Stimulated activated memory B cell treated with anti-CD40 and anti-IgM and Interleukin-4, amounts not matched to agents 10 μg/mL and 1 μg/mL and 100 μg/mL, for 72 hours (primary cell): Measurements from ENCODE around the gene ABCC12.

Source experiments
- ATAC-seq: fragments of 150-1000 bp; cut with Tn5 transposase; 2 replicates; pipeline ENCODE4 v1.10.0; 2021
- H3K27ac Mint-ChIP-seq: one replicate; pipeline ENCODE4 v1.8.0; 2022; ENCODE audit warnings: mild to moderate bottlenecking, mixed read lengths
- H3K27me3 Mint-ChIP-seq: one replicate; pipeline ENCODE4 v1.8.0; 2022; ENCODE audit warnings: mixed read lengths
- H3K36me3 Mint-ChIP-seq: one replicate; pipeline ENCODE4 v1.8.0; 2022; ENCODE audit warnings: mixed read lengths
- H3K4me1 Mint-ChIP-seq: one replicate; pipeline ENCODE4 v1.8.0; 2022; ENCODE audit warnings: mixed read lengths
- H3K4me3 Mint-ChIP-seq: one replicate; pipeline ENCODE4 v1.8.0; 2022; ENCODE audit warnings: mild to moderate bottlenecking, moderate library complexity, mixed read lengths
- H3K9me3 Mint-ChIP-seq: one replicate; pipeline ENCODE4 v1.8.0; 2022; ENCODE audit warnings: mixed read lengths

ABCC12 gene

DNA sequence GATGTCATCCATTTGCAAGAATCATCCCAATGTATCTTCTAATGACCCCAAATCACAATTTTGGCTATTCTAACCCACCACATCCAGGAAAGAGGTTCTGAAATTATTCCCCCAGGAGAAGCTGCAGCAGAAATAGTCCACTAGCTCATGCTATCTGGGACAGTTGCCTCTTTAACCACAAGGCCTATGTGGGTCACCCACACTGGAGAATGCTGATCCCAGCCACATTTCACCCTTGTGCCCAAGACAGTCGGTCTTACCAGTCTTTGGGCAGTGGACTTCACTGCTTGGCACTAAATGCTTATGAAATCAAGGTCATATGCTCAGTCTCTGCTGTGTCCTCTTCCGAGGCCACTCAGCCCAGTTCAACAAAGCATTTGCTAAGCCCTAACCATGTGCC lies 27.0 kb downstream of the ABCC12 start:
- ATAC-seq = no peak
- Mint-ChIP-seq H3K9me3 (no peaks in the 10 kb centered on the region), H3K27ac (no peak overlapping the region), H3K27me3 (no peaks in the 10 kb centered on the region), H3K4me3 (no peak overlapping the region), H3K4me1 (no peaks in the 10 kb centered on the region), H3K36me3 (no peaks in the 10 kb centered on the region)

DNA sequence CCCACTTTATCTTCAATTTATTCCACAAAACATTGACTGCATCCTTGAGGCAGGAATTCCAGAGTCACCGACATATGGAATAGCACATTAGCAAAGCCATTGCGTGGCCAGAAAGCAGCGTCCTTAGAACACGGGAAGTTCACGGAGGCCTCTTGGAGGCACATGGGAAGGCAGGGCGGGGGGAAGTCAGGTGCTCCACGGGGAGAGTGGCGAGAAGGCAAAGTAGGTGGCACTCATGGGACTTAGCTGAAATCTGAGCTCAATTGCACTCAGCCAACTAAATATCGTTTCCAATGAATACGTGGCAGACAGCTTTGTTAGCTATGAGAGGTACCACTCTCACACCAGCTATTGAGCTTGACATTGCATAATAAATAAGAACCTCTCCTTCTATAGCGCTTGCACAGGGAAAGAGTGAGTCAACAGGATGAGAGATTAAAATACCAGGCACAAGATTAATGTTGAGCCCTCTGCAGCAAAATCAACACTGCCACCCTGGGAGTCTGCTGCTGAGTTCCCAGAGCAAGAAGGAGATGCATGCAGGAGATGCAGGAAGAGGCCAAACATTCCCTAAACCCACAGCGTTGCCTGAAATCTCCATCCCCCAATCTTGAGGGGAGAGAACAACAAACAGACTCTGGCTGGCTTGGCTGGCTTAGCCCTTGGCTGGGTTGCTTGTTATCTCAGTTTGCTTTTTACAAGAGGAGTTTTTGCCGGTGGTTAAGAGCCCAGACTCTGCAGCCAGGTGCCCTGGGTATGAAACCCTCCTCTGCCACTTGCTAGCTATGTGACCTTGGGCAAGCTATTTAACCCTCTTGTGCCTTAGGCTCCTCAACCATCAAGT lies 28.8 kb downstream of the ABCC12 start:
- Mint-ChIP-seq H3K9me3 (no peaks in the 10 kb centered on the region), H3K4me3 (no peak overlapping the region), H3K27ac (no peak overlapping the region), H3K36me3 (no peaks in the 10 kb centered on the region), H3K27me3 (no peaks in the 10 kb centered on the region), H3K4me1 (no peaks in the 10 kb centered on the region)
- no peak for ATAC-seq

DNA sequence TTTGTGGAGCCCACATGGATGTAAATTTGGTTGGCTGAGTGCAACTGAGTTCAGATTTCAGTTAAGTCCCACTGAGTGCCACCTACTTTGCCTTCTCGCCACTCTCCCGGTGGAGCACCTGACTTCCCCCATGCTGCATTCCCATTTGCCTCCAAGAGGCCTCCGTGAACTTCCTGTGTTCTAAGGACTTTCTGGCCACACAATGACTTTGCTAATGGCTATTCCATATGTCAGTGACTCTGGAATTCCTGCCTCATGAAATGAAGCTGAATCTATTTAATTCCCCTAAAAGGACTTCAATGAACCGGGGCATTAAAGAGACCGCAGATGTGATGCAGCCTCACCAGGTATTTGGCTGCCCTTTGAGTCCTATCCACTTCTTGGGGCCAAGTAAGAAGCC lies 29.9 kb downstream of the ABCC12 start:
- Mint-ChIP-seq H3K9me3 (no peaks in the 10 kb centered on the region), H3K4me1 (no peaks in the 10 kb centered on the region), H3K4me3 (no peak overlapping the region), H3K27me3 (no peaks in the 10 kb centered on the region), H3K27ac (no peak overlapping the region), H3K36me3 (no peaks in the 10 kb centered on the region)
- ATAC-seq = no peak

DNA sequence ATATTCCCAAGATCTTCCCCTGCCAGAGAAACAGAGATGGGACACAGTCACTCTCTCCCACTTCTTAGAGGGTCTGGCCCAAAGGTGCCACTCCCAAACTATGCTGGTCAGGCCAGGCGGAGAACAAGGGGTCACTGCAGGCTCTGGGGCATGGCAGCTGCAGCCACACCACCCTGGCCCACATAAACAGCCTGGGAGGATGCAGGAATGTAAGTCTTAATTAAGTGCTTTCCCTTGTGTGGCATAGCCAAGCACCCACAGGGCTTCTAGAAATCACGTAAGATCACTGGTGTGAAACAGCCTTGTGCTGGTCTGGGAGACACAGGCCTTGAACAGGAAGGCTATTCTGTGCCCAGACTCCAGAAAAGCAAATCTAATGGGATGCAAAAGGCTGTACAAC lies 31.5 kb downstream of the ABCC12 start:
- Mint-ChIP-seq H3K36me3 (no peaks in the 10 kb centered on the region), H3K27ac (no peak overlapping the region), H3K4me1 (no peaks in the 10 kb centered on the region), H3K9me3 (no peaks in the 10 kb centered on the region), H3K27me3 (no peaks in the 10 kb centered on the region), H3K4me3 (no peak overlapping the region)
- no peak for ATAC-seq

DNA sequence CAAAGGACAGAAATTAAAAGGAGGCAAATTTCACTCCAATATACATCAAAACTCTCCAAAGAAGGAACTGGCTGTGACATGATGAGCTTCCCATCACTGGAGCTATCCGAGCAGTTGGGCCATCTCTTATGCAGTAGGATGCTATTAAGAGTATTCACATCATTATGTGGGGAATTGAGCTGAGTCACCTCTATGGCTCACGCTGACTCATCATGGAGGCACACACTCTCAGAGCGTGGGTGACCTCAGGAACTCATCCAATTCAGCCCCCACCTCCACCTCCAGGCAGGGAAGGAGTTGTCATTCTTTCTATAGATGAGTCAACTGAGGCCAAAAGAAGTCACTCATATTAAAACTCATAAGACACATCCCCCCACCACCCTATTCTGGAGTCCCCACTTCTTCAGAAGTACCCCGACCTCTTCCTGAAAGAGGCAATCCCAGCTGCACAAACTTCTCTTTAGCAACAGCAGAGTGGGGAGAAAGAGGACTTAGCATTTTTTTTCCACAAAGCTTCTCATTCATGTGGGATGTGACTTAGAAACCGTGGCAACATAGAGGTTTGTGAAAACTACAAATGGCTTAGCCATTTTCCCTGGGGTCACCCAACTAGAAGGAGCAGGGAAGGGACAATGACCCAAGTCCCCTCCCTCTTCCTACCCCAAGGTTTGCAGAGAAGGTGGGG lies 32.5 kb downstream of the ABCC12 start:
- Mint-ChIP-seq H3K36me3 (no peaks in the 10 kb centered on the region), H3K4me1 (no peaks in the 10 kb centered on the region), H3K4me3 (no peak overlapping the region), H3K9me3 (no peaks in the 10 kb centered on the region), H3K27ac (no peak overlapping the region), H3K27me3 (no peaks in the 10 kb centered on the region)
- ATAC-seq = no peak

DNA sequence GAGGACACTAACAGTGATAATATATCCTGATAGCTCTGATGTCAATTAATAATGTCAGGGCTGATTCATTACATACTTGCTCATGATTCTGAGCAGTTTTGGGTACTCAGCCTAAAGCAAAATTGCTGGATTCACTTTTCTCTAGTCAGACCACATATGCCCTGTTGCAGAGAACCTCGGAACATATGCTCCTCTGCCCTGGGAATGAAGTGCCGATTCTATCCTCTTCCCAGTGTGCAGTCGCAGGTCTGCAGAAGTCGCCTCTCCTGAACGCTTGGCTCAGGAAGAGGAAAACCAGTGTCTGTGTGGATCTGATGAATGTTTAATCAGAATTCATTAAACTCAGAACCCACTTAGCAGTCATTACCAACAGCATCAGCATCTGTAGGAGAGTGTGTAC lies 34.5 kb downstream of the ABCC12 start:
- Mint-ChIP-seq H3K27me3 (peaks cover 5% of the 10 kb centered on the region), H3K4me1 (no peaks in the 10 kb centered on the region), H3K36me3 (no peaks in the 10 kb centered on the region)

DNA sequence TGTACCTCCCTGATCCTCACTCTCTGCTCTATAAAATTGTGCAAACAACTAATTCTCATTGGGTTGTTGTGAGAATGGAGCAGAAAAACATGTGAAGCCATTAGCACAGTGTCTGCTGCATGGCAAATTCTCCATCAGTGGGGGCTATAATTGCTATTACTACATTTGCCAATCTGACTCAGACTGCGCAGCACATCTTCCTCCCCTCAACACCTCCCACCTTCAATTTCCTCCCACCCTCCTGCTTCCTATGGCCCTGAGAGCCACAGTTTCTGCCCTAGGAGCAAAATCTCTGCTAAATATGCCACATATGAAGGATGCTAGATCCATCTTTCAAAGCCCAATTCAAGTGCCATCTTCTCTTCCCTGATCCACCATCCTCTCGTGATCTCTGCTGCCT lies 37.0 kb downstream of the ABCC12 start:
- H3K27me3 Mint-ChIP-seq = peaks cover 15% of the 10 kb centered on the region
- H3K4me1 Mint-ChIP-seq = no peaks in the 10 kb centered on the region
- H3K36me3 Mint-ChIP-seq = no peaks in the 10 kb centered on the region
- no peak for ATAC-seq
- no peaks in the 10 kb centered on the region for H3K9me3 Mint-ChIP-seq
- no peak overlapping the region for H3K4me3 Mint-ChIP-seq
- no peak overlapping the region for H3K27ac Mint-ChIP-seq

More for the DNA sequence above, 34.5 kb downstream of the ABCC12 start:
- Mint-ChIP-seq H3K4me3 (no peak overlapping the region), H3K27ac (no peak overlapping the region), H3K9me3 (no peaks in the 10 kb centered on the region)
- no peak for ATAC-seq

DNA sequence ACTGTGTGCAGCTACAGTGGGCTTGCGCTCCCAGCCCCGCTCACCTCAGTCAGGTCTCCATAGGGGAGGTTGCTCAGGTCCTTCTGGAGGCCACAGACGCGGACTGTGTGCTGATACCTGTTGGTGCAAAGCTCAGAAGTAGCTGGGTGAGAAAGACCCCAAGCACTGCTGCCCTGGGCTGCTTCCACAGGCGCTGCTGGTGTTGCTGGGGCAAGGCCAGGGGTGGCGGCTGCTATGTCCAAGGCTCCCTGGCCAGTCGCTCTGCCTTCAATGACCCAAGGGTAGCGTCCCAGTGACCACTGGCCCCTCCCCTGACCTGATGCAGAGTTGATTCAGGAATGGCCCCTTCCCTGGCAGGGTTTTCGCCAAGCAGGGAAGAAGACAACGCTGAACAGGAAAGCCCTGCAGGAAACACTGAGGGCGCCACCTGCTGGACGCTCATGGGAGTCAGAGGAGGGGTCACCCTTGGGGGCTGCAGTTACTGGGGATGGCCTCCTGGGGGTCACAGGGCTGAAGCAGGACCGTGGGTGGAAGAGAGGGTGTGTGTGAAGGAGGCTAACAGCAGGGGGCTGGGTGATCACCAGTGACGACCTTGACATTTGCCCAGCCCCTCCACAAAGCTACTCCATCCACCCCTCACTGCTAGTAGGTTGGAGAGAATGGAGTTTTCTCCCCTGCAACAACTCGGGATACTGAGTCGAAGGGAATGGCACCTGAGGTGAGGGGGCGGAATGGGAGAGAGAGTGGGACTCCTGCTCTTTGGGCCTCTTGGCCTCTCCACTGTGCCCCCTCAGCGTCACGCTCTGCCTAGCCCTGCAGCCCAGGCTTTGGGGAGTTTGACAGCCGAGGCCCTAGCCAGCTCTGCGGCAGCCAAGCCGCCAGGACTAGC lies 38.3 kb downstream of the ABCC12 start:
- peak; percentile 72 for ATAC-seq
- H3K27ac Mint-ChIP-seq = no peak overlapping the region
- no peaks in the 10 kb centered on the region for H3K36me3 Mint-ChIP-seq
- no peaks in the 10 kb centered on the region for H3K4me1 Mint-ChIP-seq
- H3K4me3 Mint-ChIP-seq = no peak overlapping the region
- peaks cover 15% of the 10 kb centered on the region for H3K27me3 Mint-ChIP-seq
- no peaks in the 10 kb centered on the region for H3K9me3 Mint-ChIP-seq

DNA sequence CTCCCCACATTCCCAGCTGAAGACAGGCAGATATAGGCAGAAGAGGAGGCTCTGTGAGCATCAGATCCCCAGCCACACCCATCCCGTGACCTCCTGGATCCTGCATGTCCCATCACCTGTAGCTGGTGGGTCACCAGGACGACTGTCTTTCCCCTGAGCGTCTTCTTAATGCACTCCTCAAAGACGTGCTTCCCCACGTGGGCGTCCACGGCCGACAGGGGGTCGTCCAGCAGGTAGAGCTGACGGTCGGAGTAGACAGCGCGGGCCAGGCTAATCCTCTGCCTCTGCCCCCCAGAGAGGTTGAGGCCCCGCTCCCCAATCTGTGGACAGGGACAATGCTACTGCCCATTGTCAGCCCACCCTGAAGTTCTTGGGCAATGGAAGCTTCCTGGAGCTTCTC lies 40.5 kb downstream of the ABCC12 start:
- Mint-ChIP-seq H3K4me1 (no peaks in the 10 kb centered on the region), H3K4me3 (no peak overlapping the region), H3K27me3 (peaks cover 15% of the 10 kb centered on the region), H3K36me3 (no peaks in the 10 kb centered on the region), H3K9me3 (no peaks in the 10 kb centered on the region), H3K27ac (no peak overlapping the region)
- ATAC-seq = no peak

DNA sequence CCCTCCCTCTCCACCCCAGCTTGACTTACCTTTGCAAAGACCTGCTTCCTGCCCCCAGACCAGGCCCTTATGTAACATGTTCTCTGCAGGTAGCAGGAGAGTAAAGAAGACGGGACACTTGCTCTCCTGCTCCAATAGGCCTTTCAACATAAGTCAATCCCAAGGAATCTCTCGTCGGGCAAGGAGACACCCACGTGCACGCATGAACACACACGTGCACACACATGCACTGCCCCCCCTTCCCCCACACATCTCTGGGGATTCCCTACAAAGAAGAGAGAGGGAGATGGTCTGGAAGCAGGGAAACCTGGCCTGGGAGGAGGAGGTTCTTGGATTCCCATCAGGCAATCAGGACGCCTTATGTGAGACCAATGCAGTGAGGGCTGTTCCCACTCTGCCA lies 41.4 kb downstream of the ABCC12 start:
- no peak overlapping the region for H3K4me3 Mint-ChIP-seq
- no peaks in the 10 kb centered on the region for H3K36me3 Mint-ChIP-seq
- no peak overlapping the region for H3K27ac Mint-ChIP-seq
- H3K27me3 Mint-ChIP-seq = peaks cover 21% of the 10 kb centered on the region
- no peaks in the 10 kb centered on the region for H3K9me3 Mint-ChIP-seq
- ATAC-seq = no peak
- no peaks in the 10 kb centered on the region for H3K4me1 Mint-ChIP-seq

DNA sequence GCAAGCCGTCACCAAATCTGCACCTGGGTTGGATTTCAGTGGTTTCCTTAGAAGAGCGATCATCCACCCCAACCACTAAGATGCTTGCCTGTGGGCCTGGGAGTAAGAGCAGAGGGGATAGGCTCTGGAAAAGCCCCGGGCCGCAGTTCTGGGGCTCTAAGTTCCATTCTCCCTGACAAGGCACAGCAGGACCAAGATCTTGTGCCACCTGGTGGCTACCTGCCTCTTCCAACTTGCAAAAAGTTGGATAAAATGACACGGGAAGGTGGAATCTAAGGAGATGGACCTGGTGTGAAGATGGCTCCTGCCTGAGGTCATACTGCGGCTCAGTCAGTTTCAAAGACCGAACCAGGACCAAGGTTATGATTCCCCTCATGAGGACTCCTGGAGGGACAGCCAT lies 42.3 kb downstream of the ABCC12 start:
- H3K9me3 Mint-ChIP-seq = no peaks in the 10 kb centered on the region
- H3K4me3 Mint-ChIP-seq = no peak overlapping the region
- peaks cover 21% of the 10 kb centered on the region for H3K27me3 Mint-ChIP-seq
- no peaks in the 10 kb centered on the region for H3K36me3 Mint-ChIP-seq
- no peak overlapping the region for H3K27ac Mint-ChIP-seq
- H3K4me1 Mint-ChIP-seq = no peaks in the 10 kb centered on the region
- no peak for ATAC-seq

DNA sequence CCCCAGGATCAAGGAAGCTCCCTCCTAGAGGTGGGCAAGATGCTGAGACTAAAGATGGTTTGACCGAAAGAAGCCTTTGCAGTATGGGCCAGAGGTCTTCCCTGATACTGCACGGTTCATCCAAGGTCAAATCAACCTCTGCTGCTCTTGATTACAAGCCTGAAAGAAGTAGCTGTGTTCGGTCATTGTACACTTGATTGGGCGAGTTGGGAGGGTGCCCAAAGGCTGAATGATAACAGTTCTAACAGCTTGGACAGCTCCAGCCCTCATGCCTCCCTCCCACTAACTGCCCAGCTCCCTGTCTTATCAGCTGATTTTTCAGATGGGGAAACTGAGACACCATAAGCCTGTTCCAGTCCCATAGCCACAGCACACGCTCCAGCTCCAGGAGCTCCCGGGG lies 42.8 kb downstream of the ABCC12 start:
- ATAC-seq = no peak
- H3K36me3 Mint-ChIP-seq = no peaks in the 10 kb centered on the region
- no peaks in the 10 kb centered on the region for H3K9me3 Mint-ChIP-seq
- H3K27me3 Mint-ChIP-seq = peaks cover 21% of the 10 kb centered on the region
- H3K4me1 Mint-ChIP-seq = no peaks in the 10 kb centered on the region
- H3K27ac Mint-ChIP-seq = no peak overlapping the region
- H3K4me3 Mint-ChIP-seq = no peak overlapping the region

DNA sequence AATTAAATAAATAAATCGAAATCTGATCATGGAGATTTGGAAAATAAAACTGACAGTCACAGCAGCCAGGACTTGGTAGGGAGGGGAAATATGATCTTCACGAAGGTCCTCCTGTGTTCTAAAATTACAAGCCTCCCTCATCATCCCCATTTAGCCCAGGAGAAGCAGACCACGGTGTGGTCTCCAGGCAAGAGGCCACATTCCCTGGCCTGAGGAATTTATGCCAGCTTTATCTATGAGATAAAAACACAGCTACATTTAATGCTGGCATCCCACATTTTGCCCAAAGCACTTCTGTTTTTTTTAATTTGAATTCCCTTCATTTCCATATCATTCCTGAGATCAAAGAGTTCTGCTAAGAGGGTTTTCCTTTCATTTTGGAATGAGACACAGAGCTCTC lies 43.2 kb downstream of the ABCC12 start:
- ATAC-seq = no peak
- Mint-ChIP-seq H3K27ac (no peak overlapping the region), H3K4me1 (no peaks in the 10 kb centered on the region), H3K9me3 (no peaks in the 10 kb centered on the region), H3K4me3 (no peak overlapping the region), H3K36me3 (no peaks in the 10 kb centered on the region), H3K27me3 (peaks cover 24% of the 10 kb centered on the region)

DNA sequence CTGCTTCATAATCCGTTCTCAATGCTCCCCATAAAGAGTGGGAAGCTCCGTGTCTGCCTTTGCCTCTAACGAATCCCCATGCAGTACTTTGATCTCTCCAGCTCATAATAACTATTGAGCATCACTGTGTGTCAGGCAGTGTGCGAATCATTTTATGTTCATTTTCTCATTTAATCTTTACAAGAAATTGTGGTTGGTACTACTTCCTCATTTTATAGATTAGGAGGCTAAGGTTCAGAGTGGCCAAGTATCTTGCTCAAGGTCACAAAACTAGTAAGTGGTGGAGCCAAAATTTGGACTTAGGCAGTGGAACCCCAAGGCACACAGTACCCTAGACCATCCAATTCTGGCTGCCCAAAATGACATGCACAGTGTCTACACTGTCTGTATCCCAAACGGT lies 44.8 kb downstream of the ABCC12 start:
- Mint-ChIP-seq H3K36me3 (no peaks in the 10 kb centered on the region), H3K4me3 (no peak overlapping the region), H3K4me1 (no peaks in the 10 kb centered on the region), H3K27me3 (peaks cover 26% of the 10 kb centered on the region), H3K27ac (no peak overlapping the region), H3K9me3 (no peaks in the 10 kb centered on the region)
- no peak for ATAC-seq

DNA sequence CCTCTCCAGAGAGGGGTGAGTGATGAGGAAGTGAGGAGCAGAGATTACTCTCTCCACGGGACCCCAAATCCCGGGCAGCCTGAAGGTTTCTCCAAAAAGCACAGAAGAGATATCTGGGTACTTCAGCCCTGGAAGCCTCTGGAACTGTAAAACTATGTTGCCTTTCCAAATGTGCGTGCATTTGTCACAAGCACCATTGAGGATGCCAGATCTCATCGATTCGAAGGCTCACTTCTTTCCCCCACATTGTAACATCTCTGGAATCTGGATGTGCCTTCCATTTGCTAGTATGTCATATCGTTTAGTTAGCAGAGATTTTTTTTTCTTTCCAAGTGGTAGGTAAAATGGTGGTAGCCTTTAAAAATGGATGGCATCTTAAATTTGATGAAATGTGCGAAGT lies 45.8 kb downstream of the ABCC12 start:
- ATAC-seq = no peak
- H3K4me3 Mint-ChIP-seq = no peak overlapping the region
- H3K9me3 Mint-ChIP-seq = no peaks in the 10 kb centered on the region
- H3K36me3 Mint-ChIP-seq = no peaks in the 10 kb centered on the region
- no peaks in the 10 kb centered on the region for H3K4me1 Mint-ChIP-seq
- H3K27ac Mint-ChIP-seq = no peak overlapping the region
- peaks cover 29% of the 10 kb centered on the region for H3K27me3 Mint-ChIP-seq
